Measurements from ENCODE around the gene ADGRV1. TPM values are rescaled to one million over a fixed set of nuclear protein-coding genes. Genes with fewer than 3 reads are reported as not detected.

The ADGRV1 gene
- polyA plus RNA-seq, 3 donors: 0.18 to 0.33 TPM; not detected in 1

DNA sequence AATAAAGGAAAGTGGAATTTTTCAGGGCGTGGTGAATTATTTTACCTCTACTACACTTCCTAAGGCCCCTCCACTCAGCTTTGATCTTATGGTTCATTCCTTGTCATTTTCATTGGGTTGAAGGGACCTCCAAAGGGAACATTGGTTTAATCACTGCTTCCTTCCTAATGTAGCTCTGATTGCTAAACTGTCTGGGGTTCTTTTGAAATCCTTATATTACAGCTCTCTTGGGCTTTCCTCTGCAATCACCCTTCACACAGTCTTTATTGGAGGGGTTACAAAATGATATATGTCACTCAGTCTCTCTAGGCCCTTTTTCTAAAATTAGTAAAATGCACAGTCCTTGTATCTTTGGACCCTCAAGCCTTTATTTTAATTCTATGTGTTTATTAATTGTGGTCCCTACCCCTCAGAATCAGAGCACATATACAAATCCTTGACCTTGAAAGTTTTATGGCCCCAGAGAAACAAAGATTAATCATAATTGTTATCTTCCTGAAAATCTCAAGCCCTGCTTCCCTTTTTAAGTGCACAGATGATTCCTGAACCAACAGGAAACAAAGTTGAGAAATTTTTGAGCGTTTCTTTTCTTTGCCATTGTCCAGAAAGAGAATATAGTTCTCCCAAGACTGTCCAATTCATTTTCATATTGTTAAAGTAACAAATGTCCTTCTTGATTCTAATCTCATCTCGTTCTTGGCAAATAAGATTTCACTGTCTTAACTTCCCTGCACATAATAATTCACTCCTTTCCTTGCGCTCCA, 494.6 kb downstream of the ADGRV1 start:
- H3K9ac ChIP-seq (ENCODE audit: insufficient read depth, low read length, poor library complexity, severe bottlenecking): no peak overlapping the region
- peak; percentile 47 to 87 (median 80) for DNase-seq
- H4K20me1 ChIP-seq (ENCODE audit: insufficient read depth, low read length): no peaks in the 10 kb centered on the region
- peak overlapping the region; percentile 66 to 94 (median 91) for H3K27ac Mint-ChIP-seq
- no peaks in the 10 kb centered on the region for H3K79me2 ChIP-seq (ENCODE audit: insufficient read depth, low read length)
- H3K4me2 ChIP-seq (replicated peaks; ENCODE audit: extremely low read depth, low read length, poor library complexity, severe bottlenecking): peak overlapping the region; percentile 62
- peaks cover 0 to 3% of the 10 kb centered on the region in 2 donors for H3K36me3 Mint-ChIP-seq
- TF ChIP-seq, protein P1, sequence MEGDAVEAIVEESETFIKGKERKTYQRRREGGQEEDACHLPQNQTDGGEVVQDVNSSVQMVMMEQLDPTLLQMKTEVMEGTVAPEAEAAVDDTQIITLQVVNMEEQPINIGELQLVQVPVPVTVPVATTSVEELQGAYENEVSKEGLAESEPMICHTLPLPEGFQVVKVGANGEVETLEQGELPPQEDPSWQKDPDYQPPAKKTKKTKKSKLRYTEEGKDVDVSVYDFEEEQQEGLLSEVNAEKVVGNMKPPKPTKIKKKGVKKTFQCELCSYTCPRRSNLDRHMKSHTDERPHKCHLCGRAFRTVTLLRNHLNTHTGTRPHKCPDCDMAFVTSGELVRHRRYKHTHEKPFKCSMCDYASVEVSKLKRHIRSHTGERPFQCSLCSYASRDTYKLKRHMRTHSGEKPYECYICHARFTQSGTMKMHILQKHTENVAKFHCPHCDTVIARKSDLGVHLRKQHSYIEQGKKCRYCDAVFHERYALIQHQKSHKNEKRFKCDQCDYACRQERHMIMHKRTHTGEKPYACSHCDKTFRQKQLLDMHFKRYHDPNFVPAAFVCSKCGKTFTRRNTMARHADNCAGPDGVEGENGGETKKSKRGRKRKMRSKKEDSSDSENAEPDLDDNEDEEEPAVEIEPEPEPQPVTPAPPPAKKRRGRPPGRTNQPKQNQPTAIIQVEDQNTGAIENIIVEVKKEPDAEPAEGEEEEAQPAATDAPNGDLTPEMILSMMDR (IDR thresholded peaks at IDR 0.05): no peak
- peak overlapping the region in 1 of 3 experiments; percentile 62 for H3K4me3 ChIP-seq (replicated peaks in 1 of 3; ENCODE audit: low read depth in 2 of 3, low read length in 3 of 3)
- peak overlapping the region in 1 of 2 donors; percentile 81 for H3K27ac ChIP-seq (ENCODE audit: low read depth in 1 of 2, low read length in 2 of 2)
- H3K36me3 ChIP-seq (replicated peaks in 1 of 2; ENCODE audit: control insufficient read depth in 1 of 2, insufficient read depth in 2 of 2, low read length in 2 of 2): no peaks in the 10 kb centered on the region
- H3K4me3 Mint-ChIP-seq: peak overlapping the region in 1 of 2 donors; percentile 68
- intact Hi-C loops (cut with micrococcal nuclease): no loop called here
- H2AFZ ChIP-seq (ENCODE audit: insufficient read depth, low read depth, low read length, poor library complexity, severe bottlenecking): no peak overlapping the region
- peaks cover 0 to 5% (median 0%) of the 10 kb centered on the region in 7 donors for H3K9me3 Mint-ChIP-seq
- H3K9me3 ChIP-seq (replicated peaks in 1 of 2; ENCODE audit: control insufficient read depth in 1 of 2, insufficient read depth in 1 of 2, low read length in 2 of 2): no peaks in the 10 kb centered on the region
- 0% methylated on average over 3 of the region's 4 CpGs for WGBS (ENCODE audit: insufficient coverage)
- no peaks in the 10 kb centered on the region for H3K27me3 ChIP-seq (ENCODE audit: control insufficient read depth in 2 of 2, insufficient read depth in 2 of 2, low read length in 2 of 2)
- peaks cover 33 to 37% of the 10 kb centered on the region in 2 donors for H3K4me1 ChIP-seq (ENCODE audit: control insufficient read depth in 1 of 2, insufficient read depth in 2 of 2, low read length in 2 of 2)
- no peaks in the 10 kb centered on the region for H3K27me3 Mint-ChIP-seq (ENCODE audit: low read depth in 3 of 3)
- peaks cover 38% of the 10 kb centered on the region for H3K4me1 Mint-ChIP-seq

DNA sequence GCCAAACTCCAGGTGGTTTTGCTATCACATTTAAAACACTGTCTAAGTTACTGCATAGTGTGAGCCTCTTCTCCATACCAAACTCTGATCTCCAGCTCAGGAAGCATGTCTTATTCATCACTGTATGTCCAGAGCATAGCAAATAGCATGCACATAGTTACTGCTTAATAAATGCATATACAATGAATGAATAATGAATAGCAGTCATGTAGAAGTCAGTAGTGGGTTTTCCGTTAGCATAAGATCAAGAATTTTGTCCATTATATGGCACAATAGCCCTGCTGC, 495.1 kb downstream of the ADGRV1 start:
- intact Hi-C loops (cut with micrococcal nuclease): no loop called here
- Mint-ChIP-seq H3K9me3 (peaks cover 0 to 5% (median 0%) of the 10 kb centered on the region in 7 donors), H3K27me3 (ENCODE audit: low read depth in 3 of 3) (no peaks in the 10 kb centered on the region), H3K4me1 (peaks cover 43% of the 10 kb centered on the region), H3K36me3 (peaks cover 0 to 3% of the 10 kb centered on the region in 2 donors), H3K27ac (peak overlapping the region; percentile 66 to 94 (median 91)), H3K4me3 (peak overlapping the region in 1 of 2 donors; percentile 68)
- Histone ChIP-seq H3K79me2 (ENCODE audit: insufficient read depth, low read length) (no peaks in the 10 kb centered on the region), H3K9me3 (replicated peaks in 1 of 2; ENCODE audit: control insufficient read depth in 1 of 2, insufficient read depth in 1 of 2, low read length in 2 of 2) (no peaks in the 10 kb centered on the region), H3K9ac (ENCODE audit: insufficient read depth, low read length, poor library complexity, severe bottlenecking) (no peak overlapping the region), H3K4me1 (ENCODE audit: control insufficient read depth in 1 of 2, insufficient read depth in 2 of 2, low read length in 2 of 2) (peaks cover 39 to 43% of the 10 kb centered on the region in 2 donors), H3K4me3 (replicated peaks in 1 of 3; ENCODE audit: low read depth in 2 of 3, low read length in 3 of 3) (peak overlapping the region in 2 of 3 experiments; percentile 0 to 62), H4K20me1 (ENCODE audit: insufficient read depth, low read length) (no peaks in the 10 kb centered on the region), H3K4me2 (replicated peaks; ENCODE audit: extremely low read depth, low read length, poor library complexity, severe bottlenecking) (peak overlapping the region; percentile 62), H3K36me3 (replicated peaks in 1 of 2; ENCODE audit: control insufficient read depth in 1 of 2, insufficient read depth in 2 of 2, low read length in 2 of 2) (no peaks in the 10 kb centered on the region), H3K27me3 (ENCODE audit: control insufficient read depth in 2 of 2, insufficient read depth in 2 of 2, low read length in 2 of 2) (no peaks in the 10 kb centered on the region), H2AFZ (ENCODE audit: insufficient read depth, low read depth, low read length, poor library complexity, severe bottlenecking) (no peak overlapping the region), H3K27ac (ENCODE audit: low read depth in 1 of 2, low read length in 2 of 2) (peak overlapping the region in 1 of 2 donors; percentile 81)
- DNase-seq: peak in 2 of 3 donors; percentile 13 to 40
- TF ChIP-seq, protein P1 (IDR thresholded peaks at IDR 0.05): no peak
- no CpG with 5 or more reads among the region's 1 CpG for WGBS (ENCODE audit: insufficient coverage)

All from CD14-positive monocyte (primary cell).